PC-9 (cell line): ENCODE results near the gene ZNF609. TPM values are rescaled to one million over a fixed set of nuclear protein-coding genes. Genes with fewer than 3 reads are reported as not detected.

Source experiments
- BruUV-seq: library from RNA; stranded (reverse); fragments of 400-500 nt; replicated peaks from 2 replicates; lab custom pipeline; 2021; lab: Mats Ljungman, UMichigan
- CTCF ChIA-PET: fragments of 300-600 bp; sonication (Branson Sonifier 250); formaldehyde crosslinking; loops from one replicate; lab custom pipeline; 2022; ENCODE audit warnings: antibody characterized with exemption; lab: Charles Lee
- POLR2A ChIA-PET: fragments of 300-600 bp; sonication (Branson Sonifier 250); formaldehyde crosslinking; loops from one replicate; lab custom pipeline; 2022; ENCODE audit warnings: antibody characterized with exemption; ENCODE audit not compliant: unreplicated experiment; lab: Charles Lee
- DNase-seq, 2 experiments: peaks; one replicate each; pipeline versions ENCODE4 v3.0.0 to v3.0.0-alpha.2; 2015 to 2022; ENCODE audit warnings: mixed read lengths in 1 of 2
- H2AFZ ChIP-seq: fragments of 200-600 bp; sonication (generic); 2 replicates; pipeline ENCODE4 v1.8.1; 2017; ENCODE audit warnings: antibody characterized with exemption
- H3F3A ChIP-seq: fragments of 200-600 bp; sonication (generic); 2 replicates; pipeline ENCODE4 v1.8.1; 2017; ENCODE audit warnings: antibody characterized with exemption, mild to moderate bottlenecking, low read depth; ENCODE audit not compliant: insufficient read depth
- H3K27ac ChIP-seq: fragments of 200-600 bp; sonication (generic); 2 replicates; pipeline ENCODE4 v1.6.1; 2016; ENCODE audit warnings: mixed run types
- H3K27me3 ChIP-seq: fragments of 200-600 bp; sonication (generic); 2 replicates; pipeline ENCODE4 v1.6.1; 2016; ENCODE audit warnings: low read depth, mixed run types; ENCODE audit not compliant: insufficient read depth
- H3K36me3 ChIP-seq: fragments of 200-600 bp; sonication (generic); 2 replicates; pipeline ENCODE4 v1.6.1; 2016; ENCODE audit warnings: low read depth, mixed run types
- H3K4me1 ChIP-seq: fragments of 200-600 bp; sonication (generic); replicated peaks from 2 replicates; pipeline ENCODE4 v1.6.1; 2016; ENCODE audit warnings: mixed run types; ENCODE audit not compliant: insufficient read depth
- H3K4me2 ChIP-seq: fragments of 200-600 bp; sonication (generic); 2 replicates; pipeline ENCODE4 v1.6.1; 2017; ENCODE audit warnings: mixed run types
- H3K4me3 ChIP-seq: fragments of 200-600 bp; sonication (generic); 2 replicates; pipeline ENCODE4 v1.6.1; 2016; ENCODE audit warnings: mixed run types
- H3K79me2 ChIP-seq: fragments of 200-600 bp; sonication (generic); 2 replicates; pipeline ENCODE4 v1.6.1; 2017; ENCODE audit warnings: low read depth, mixed run types
- H3K9me2 ChIP-seq: fragments of 200-600 bp; sonication (generic); 2 replicates; pipeline ENCODE4 v1.8.1; 2017; ENCODE audit warnings: mild to moderate bottlenecking; ENCODE audit not compliant: insufficient read depth
- H3K9me3 ChIP-seq: fragments of 200-600 bp; sonication (generic); 2 replicates; pipeline ENCODE4 v1.8.1; 2016; ENCODE audit warnings: low read depth; ENCODE audit not compliant: insufficient read depth
- H4K20me1 ChIP-seq: fragments of 200-600 bp; sonication (generic); 2 replicates; pipeline ENCODE4 v1.8.1; 2017; ENCODE audit not compliant: insufficient read depth
- CTCF ChIP-seq: fragments of 200-600 bp; sonication (generic); conservative IDR thresholded peaks from 2 replicates; pipeline ENCODE4 v1.6.1; 2017; ENCODE audit warnings: mixed run types, antibody characterized with exemption, mild to moderate bottlenecking, moderate library complexity
- EZH2 ChIP-seq: fragments of 200-600 bp; sonication (generic); IDR thresholded peaks from 2 replicates; pipeline ENCODE4 v1.8.0; 2017; ENCODE audit warnings: antibody characterized with exemption, low read depth
- intact Hi-C: fragments of 100-400 bp; cut with micrococcal nuclease; formaldehyde crosslinking; loops from one replicate; pipeline ENCODE4 v1.10.0; 2022; ENCODE audit not compliant: unreplicated experiment
- total RNA-seq: library from RNA; stranded (reverse); gene quantifications from 2 replicates; pipeline ENCODE4 v1.2.3, GENCODE V29; 2021

ZNF609 gene
- total RNA-seq, 1 experiment from 2014 or later, result 38.6 TPM

GRCh38 chr15:64580696-64581407 is 120.5 kb downstream of the ZNF609 start:
- Histone ChIP-seq H3K4me2 (no peak overlapping the region), H3K36me3 (no peaks in the 10 kb centered on the region), H4K20me1 (no peaks in the 10 kb centered on the region), H3K4me3 (no peak overlapping the region), H3K9me2 (no peaks in the 10 kb centered on the region), H3K27me3 (no peaks in the 10 kb centered on the region), H2AFZ (no peak overlapping the region), H3K9me3 (peaks cover 9% of the 10 kb centered on the region), H3K4me1 (no peaks in the 10 kb centered on the region), H3K79me2 (peaks cover 7% of the 10 kb centered on the region; the same call in 1 of the 2 replicates), H3K27ac (no peak overlapping the region), H3F3A (0 out of 2 replicates have a peak, but pooled peaks cover 3% of the 10 kb centered on the region)
- POLR2A ChIA-PET, result no interaction called here
- CTCF ChIA-PET, result no interaction called here
- no TSS peak for BruUV-seq
- DNase-seq, result no peak
- TF ChIP-seq CTCF (no peak), EZH2 (no peak)
- intact Hi-C loops, result no loop called here

GRCh38 chr15:64581408-64581761 is 121.0 kb downstream of the ZNF609 start:
- no peak for DNase-seq
- BruUV-seq, result no TSS peak
- POLR2A ChIA-PET, result no interaction called here
- Histone ChIP-seq H3K9me3 (peaks cover 9% of the 10 kb centered on the region), H4K20me1 (no peaks in the 10 kb centered on the region), H3K79me2 (peaks cover 7% of the 10 kb centered on the region; the same call in 1 of the 2 replicates), H3K9me2 (no peaks in the 10 kb centered on the region), H3K36me3 (no peaks in the 10 kb centered on the region), H3K4me2 (no peak overlapping the region), H2AFZ (no peak overlapping the region), H3F3A (0 out of 2 replicates have a peak, but pooled peaks cover under 1% of the 10 kb centered on the region), H3K4me3 (no peak overlapping the region), H3K4me1 (no peaks in the 10 kb centered on the region), H3K27me3 (no peaks in the 10 kb centered on the region), H3K27ac (no peak overlapping the region)
- CTCF ChIA-PET, result no interaction called here
- intact Hi-C loops, result no loop called here
- no peak for TF ChIP-seq CTCF
- no peak for TF ChIP-seq EZH2

GRCh38 chr15:64582202-64582601 is 121.8 kb downstream of the ZNF609 start:
- ChIA-PET CTCF (no interaction called here), POLR2A (no interaction called here)
- H3K79me2 ChIP-seq, result peaks cover 13% of the 10 kb centered on the region
- no peaks in the 10 kb centered on the region for H3K9me2 ChIP-seq
- TF ChIP-seq EZH2, result no peak
- TF ChIP-seq CTCF, result no peak
- H3K27me3 ChIP-seq, result no peaks in the 10 kb centered on the region
- H3K9me3 ChIP-seq, result peaks cover 9% of the 10 kb centered on the region
- intact Hi-C loops, result no loop called here
- no peak for DNase-seq
- H2AFZ ChIP-seq, result no peak overlapping the region
- no peaks in the 10 kb centered on the region for H4K20me1 ChIP-seq
- no peaks in the 10 kb centered on the region for H3K4me1 ChIP-seq
- no peak overlapping the region for H3K4me3 ChIP-seq
- no peak overlapping the region for H3K27ac ChIP-seq
- H3F3A ChIP-seq, result no peaks in the 10 kb centered on the region
- no peak overlapping the region for H3K4me2 ChIP-seq
- no TSS peak for BruUV-seq
- no peaks in the 10 kb centered on the region for H3K36me3 ChIP-seq
